GM23248 (cell line): ENCODE data around the gene MAPK8IP1.

Source experiments
- EZH2 ChIP-seq: fragments of 200-600 bp; sonication (generic); IDR thresholded peaks from 2 replicates; pipeline ENCODE4 v1.6.1; 2018; ENCODE audit warnings: antibody characterized with exemption, mild to moderate bottlenecking; ENCODE audit not compliant: insufficient read depth, poor library complexity, severe bottlenecking
- EZH2phosphoT487 ChIP-seq: fragments of 200-600 bp; sonication (generic); IDR thresholded peaks from 2 replicates; pipeline ENCODE4 v1.6.1; 2018; ENCODE audit warnings: antibody characterized with exemption, moderate library complexity, mild to moderate bottlenecking, low read depth; ENCODE audit not compliant: insufficient read depth

DNA sequence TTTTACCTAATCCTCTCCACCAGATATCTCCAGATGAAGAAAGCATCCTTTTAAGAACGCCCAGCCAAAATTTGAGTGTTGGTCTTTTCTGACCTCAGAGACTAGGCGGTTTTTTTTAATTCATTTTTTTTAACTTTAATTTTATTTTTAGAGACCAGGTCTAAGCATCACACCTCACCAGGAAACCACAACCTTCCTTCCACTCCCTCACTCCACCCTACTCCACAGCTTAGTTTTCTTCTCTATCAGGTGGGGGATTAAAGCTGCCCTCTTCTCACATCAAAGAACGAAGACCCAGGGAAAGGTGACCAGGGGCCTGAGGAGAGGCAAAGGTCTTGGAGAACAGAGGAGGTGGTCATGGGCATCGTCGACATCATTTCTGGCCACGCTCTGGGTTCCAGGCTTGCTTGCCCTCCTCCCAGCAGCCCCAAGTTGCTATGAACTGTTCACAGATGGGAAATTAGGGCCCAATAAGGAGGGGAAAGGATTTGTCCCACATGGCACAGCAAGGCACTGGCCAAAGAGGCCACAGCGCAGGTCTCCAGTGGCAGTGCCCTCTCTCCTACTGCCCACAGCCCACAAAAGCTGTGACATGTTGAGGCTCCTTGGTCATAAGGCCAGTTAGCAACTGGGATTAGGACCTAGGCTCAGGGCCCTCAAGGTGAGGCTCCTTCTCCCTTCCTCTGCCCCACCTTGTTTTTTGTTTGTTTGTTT is 33.7 kb downstream of the MAPK8IP1 start:
- TF ChIP-seq EZH2 (no peak), EZH2phosphoT487 (no peak)
